Stimulated activated CD8-positive, alpha-beta memory T cell treated with anti-CD3 and anti-CD28 coated beads, Interleukin-15, amount 100 ng/mL, for 1 hour (primary cell): ENCODE measurements around the gene ADAMTS6.

ENCODE experiments used
- DNase-seq: peaks from one replicate; pipeline ENCODE4 v3.0.0-alpha.2; 2020; ENCODE audit warnings: low read depth

The ADAMTS6 gene

DNA sequence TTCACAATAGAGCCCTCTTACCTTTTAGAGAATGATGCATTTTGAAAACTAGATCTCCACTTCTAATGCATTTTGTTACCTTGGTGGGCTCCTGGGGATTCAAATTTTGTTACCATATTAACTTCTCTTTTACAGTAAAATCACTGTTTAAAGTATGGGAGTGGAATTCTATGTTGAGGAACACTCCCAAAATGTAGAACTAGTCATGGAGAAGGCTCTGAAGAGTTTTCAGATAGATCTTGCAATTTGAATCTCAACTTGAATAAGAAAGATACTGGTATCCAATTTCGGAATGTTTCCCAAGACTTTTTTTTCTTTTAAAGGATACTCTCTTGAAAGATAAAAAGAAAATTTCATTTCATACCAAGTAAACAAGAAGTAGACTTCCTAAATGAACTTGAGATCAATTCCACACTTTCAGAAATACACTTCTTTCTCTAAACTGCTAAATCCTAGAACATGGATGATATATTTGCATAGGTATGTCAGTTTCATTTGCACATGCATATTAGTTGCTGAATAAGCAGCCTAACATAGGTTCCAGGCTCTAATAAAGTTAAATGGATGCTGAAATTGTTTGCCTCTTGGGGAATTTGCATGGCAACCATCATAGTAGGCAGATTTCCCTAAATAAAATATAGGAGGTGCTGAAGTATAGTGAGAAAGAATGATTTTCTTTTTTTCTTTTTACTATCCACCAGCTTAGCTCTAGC lies 205.4 kb downstream of the ADAMTS6 start:
- DNase-seq = no peak

DNA sequence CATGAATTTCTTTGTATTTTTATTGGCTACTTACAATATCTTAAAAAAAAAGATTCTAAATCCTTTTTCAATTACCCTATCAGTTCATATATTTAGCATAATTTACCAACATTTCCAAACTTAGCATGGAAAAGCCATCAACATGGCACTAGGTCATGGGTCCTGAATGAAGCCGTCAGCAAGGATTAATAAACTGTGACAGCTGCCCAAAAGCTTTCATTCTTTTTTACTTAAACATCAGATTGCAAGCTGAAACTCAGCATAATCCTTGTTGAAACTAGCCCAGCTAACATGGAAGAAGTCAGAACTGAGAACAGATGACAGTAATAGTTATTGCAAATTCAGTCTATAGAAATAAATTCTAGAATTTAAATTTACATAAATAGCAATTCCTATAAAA lies 209.8 kb downstream of the ADAMTS6 start:
- no peak for DNase-seq

DNA sequence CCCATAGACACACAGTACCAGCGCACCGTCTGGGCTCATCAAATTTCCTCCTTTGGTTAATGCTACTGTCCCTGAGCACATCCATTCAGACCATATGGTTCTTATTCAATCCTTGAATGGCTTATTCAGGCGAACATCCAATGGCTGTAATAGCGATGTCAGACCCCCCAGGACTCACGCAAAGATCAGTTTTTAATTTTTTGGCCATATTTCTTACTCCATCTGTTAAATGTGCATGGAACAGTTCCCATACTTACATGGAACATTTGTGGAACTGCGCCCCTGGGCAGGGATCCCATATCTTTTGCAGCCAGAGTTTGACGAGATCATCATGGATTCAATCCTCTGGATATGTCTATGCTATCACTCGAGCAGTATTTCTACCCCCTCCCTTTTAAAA lies 213.2 kb downstream of the ADAMTS6 start:
- DNase-seq = no peak

DNA sequence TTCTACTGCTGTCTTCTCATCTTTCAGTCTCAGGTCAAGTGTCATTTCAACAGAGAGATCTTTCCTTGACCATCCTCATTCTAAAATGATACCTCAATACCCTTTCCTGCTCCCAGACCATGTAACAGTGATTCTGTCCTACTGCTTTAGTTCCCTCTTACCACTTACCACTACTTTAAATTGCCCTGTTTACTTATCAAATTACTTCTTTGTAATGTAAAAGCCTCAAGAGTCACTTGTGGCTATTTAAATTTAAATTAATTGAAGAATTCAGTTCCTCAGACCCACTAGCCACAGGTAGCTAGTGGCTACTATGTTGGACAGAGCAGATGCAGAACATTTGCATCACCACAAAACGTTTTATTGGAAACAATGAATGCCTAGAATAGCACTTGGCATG lies 217.3 kb downstream of the ADAMTS6 start:
- DNase-seq = no peak

DNA sequence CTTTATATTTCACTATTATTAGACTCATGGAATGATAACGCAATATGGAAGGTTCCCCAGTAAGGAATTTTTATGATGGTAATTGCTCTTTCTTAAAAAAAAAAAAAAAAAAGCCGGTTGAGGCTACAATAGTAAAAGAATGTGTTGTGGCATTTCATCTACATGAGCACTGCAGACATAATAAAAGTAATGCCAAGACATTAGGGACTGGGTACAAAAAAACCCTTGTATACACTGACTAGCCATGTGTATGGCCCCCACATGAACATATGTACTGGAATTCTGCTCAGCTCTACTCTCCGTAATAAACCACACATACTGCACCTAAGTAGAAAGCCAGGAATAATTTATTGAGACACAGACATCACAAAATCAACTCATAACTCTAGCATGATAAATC lies 218.4 kb downstream of the ADAMTS6 start:
- no peak for DNase-seq

DNA sequence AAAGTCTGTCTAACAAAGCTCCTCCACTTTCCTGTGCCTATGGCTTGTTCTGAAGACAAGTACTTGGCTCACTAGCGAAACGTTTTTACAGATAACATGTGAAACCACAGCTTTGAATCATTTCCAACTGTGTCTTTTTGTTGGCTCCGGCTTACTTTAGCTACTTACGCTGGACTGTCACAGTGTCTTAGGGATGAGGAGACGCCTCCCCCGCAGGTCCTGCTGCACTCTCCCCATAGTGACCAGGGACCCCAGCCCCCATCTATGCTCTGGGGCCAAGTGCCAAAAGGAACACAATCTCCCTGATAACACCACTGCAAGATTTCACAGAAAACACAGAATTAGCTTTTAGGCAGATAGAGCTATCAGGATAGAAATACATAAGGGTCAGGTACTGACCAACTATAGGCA lies 219.1 kb downstream of the ADAMTS6 start:
- DNase-seq = no peak

DNA sequence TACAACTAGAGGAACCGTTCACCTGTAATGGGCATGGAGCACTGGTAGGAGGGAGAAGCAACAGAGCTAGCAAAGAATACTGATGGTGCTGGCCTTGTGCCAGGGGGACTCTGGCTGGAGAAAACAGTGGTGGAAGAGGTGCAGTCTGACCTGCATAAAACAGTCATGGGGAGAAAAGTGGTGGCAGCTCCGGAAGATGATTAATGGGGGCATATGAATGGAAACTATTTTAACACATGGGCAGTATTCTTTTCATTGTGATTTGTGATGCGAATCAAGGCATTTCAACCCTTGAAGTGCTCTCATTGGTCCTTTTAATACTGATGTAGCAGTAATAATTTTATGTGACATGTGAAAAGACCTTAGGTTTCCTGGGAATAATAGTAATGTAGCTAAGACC lies 219.6 kb downstream of the ADAMTS6 start:
- no peak for DNase-seq

DNA sequence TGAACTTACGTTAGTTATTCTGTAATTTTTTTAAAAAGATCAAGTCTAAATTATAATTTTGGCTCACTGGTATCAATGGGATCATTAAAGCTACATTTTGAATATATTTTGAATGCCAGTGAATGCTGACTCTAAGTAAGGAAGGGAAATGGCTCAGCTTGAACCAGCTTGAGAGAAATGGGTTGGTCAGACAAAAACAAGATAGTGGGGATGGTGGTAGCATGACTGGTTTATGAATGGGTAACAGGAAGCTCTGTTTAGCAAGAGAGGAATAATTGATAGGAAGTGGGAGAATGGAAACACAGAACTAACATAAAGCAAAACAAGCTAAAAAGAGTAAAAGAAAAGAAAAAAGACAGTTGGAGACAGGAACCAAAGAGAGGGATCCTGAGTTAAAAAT lies 220.2 kb downstream of the ADAMTS6 start:
- DNase-seq = no peak

DNA sequence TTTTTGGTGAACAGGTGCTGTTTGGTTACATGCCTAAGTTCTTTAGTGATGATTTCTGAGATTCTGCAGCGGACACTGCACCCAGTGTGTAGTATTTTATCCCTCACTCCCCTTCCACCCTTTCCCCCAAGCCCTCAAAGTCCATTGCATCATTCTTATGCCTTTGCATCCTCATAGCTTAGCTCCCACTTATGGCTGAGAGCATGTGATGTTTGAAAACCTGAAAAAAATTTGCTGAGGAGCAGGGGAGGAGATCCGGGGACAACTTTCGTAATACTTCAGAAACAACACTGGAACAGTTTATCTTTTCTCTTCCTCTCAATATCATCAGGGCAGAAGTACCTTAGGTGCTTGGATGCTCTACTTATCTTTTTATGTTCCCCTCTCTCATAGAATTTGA lies 226.4 kb downstream of the ADAMTS6 start:
- DNase-seq = no peak

DNA sequence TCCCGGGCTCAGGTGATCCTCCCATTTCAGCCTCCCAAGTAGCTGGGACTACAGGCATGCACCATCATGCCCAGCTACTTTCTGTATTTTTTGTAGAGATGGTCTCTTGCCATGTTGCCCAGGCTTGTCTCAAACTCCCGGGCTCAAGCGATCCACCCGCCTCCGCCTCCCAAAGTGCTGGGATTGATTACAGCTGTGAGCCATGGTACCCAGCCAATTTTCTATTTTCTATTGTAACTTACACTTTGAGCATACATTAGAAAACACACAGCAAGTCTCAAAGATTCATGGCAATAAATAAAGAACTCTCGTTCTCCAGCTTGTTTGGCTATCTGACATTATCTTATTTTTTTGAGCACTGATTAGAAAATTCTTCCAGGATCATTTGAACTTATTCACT lies 228.7 kb downstream of the ADAMTS6 start:
- DNase-seq = no peak

DNA sequence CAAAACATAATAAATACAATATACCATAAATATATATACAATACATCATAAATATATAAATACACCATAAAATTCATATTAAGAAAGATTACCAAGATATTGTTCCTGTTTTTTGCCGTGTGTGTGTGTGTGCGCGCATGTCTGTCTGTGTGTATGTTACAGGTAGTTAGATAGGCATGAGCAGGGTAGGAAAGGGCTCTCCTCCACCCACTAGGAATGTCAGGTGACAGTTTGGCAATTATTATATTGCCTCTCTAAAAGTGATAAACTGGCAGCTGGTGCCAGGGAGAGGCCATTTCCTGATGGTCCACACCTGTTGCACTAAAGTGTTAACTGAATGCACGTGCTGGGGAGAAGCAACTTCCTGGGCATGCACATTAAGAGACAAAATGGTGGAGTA lies 232.8 kb downstream of the ADAMTS6 start:
- DNase-seq = no peak

DNA sequence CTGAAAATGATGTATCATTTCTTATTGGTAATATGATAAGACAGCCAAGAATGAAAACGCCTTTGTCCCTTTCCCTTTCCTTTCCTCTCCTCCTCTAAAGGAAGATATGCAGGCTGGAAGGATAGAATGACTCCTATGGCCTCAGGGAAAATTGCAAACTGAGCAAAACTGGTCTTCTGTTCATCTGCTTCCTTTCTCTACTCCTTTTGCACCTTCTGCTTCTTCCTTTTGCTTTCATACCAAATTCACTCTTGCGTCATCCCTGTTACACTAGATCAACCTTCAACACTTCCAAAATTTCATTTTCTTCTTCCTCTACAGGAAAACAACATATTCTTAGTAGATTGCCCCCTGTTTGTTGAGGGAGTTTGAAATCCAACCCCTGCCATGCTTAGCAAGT lies 234.1 kb downstream of the ADAMTS6 start:
- DNase-seq = no peak

DNA sequence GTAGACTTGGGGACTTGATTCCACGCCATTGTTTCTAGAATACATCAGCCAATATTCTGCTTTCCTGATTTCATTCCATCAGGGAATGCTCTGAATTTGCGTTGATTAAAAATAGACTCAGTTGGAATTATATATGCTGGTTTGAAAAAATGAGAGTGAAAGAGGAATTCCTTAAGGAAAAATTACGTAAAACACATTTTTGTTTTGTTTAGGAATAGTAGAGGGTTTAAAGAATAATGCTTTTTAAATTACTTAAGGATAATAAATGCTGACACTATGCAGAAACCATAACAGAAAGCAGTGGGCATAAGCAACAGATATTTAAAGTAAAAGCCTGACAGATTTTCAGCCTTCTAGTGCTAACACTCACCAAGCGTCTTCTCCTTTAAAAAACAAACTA lies 235.0 kb downstream of the ADAMTS6 start:
- no peak for DNase-seq

DNA sequence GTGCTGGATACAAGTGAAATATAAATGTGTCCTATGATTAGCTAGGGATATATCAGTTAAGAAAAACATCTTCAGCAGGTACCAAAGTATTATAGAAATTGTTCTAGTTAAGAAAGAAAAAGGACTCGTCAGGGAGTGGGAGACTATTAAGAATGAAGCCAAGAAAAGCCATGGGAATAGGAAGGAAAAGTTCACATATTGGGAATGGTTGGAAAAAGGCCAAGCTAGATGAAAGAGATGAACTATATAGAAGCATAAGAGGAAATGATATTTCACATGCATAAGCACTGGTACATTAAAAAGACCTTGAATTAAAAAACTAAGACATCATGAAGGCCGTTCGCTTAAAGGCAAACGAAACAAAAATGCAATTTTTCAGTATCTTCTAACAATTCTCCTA lies 237.7 kb downstream of the ADAMTS6 start:
- DNase-seq = no peak

DNA sequence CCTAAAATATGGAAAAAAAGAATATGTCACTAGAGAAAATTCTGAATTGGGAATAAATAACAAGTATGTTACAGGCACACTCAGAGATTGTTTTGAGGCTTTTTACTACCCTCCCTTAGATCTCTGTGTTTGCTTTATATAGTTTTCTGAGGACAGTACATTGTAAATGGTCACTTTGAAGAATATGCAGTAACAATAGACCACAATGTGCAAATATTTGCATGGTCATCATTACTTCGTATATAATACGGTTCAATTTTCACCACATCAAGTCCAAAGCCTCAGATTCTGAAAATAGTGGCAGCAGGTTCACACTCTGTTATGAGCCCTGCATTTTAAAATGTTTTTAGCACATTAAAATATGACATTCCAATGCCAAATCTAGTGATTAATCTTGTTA lies 238.6 kb downstream of the ADAMTS6 start:
- no peak for DNase-seq

DNA sequence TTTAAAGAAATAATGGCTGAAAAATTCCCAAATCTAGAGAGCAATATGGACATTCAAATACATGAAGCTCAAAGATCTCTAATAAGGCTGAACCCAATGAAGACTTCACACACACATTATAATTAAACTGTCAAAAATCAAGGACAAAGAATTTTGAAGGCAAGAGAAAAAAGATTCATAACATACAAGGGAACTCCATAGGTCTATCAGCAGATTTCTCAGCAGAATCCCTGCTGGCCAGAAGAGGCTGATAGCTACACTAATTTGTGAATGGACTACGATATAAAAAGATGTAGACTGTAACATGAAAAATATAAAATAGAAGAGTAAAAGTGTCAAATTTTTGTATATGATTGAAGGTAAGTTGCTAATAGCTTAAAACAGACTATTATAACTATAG lies 251.9 kb downstream of the ADAMTS6 start:
- no peak for DNase-seq

DNA sequence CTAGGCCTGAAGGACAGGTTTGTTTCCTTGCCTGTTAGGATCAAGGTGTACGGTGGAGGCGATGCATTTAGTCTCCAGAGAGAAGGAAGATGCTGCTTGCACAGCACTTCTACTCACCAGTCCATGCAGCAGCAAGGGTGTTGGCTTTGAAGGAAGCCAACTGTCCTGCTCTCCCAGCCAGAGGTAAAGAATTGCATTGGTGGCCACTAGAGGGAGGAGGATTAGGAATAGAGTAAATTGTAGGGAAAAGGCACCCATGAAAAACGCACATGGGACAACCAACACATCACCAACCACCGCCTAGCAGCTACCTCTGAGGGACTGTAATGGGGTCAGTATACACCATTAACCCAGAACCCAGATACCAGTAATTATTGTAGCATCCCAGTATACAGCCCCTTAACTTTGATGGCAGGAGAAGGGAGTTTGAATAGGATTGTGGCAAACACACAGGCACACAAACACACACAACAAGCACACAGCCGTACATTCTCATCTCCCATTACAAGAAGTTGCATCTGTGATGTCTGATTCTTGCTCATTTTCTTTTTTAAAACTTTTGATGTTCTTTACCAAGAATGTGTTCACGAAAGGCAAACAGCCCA lies 267.7 kb downstream of the ADAMTS6 start:
- no peak for DNase-seq

DNA sequence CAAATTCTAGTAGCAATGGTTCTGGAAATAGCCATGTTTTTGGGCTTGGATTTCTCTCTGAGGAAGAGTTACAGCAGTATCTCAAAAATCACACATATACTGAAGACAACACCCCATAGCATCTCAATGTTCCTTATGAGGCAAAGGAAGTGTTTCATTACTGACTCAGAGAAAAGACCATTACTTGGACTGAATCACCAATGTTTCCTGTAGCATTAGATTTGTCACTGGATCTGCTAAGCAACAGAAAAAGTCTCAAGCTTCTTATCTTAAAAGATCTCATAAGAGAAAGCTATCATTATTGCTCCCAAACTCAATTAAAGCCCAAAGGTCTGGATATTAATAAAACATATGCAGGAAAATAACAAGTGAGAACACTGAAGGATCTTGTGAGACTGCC lies 272.4 kb downstream of the ADAMTS6 start:
- DNase-seq = no peak

DNA sequence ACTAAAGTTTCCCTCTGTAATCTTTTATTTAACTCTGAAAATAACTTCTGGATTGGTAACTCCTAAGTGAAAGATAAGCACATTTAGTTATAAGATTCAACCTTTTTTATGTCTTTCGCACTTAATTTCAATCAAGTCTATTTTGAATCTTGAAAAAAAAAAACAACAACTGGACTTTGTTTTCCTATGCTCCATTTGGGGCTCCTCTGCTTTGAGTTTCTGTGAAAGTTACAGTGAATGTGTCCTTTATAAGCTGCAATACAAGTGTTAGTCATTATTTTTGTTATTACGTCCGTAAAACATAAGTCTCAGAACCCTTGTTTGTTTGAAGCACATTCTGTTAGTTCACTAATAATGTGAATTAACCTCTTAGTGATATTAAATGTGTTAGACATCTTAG lies 276.8 kb downstream of the ADAMTS6 start:
- DNase-seq = no peak

DNA sequence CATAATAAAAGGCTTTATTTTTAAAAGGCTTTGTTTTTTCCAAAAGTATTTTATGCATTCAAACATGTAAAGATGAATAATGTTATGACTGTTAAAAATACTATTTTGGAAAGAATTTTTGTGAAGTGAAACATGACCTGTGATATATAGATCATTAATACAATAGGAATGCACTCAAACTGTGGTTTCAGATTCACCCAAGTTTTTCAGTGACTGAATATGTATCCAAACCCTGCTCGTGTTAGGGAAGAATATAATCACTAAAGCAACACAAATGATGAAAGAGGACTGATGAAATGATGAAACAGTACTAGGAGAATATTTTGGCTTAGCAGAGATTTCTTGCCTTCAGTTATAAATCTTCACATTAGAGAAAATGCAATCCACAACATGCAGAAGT lies 278.0 kb downstream of the ADAMTS6 start:
- no peak for DNase-seq

DNA sequence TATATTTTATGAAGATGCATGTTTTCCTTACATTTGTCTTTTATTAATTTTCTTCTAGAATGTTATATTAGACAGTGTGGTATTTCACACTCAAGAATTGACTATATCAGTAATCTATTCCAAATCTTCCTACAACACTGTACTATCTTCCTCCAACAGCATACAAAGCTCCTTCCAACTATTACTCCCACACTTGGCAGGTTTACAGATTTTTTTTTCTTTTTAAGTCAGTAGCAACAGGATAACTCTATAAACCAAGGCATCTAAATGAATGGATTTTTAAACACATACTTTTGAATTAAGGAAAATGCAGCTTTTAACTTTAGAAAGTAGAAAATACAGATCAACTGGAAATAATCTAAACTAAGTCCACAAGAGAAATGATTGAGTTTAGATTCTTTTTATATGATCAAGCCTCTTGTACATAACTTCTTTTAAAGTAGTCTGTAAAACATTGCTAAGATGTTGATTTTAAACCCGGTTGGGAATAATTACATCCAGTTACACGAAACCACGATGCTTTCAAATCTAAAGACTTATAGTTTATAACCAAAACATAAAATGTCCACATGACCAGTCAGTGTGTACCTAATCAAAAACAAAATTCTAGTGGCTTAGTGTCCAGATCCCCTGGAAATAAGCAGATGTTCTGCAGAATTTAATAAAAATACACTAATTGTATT lies 281.6 kb downstream of the ADAMTS6 start:
- no peak for DNase-seq

DNA sequence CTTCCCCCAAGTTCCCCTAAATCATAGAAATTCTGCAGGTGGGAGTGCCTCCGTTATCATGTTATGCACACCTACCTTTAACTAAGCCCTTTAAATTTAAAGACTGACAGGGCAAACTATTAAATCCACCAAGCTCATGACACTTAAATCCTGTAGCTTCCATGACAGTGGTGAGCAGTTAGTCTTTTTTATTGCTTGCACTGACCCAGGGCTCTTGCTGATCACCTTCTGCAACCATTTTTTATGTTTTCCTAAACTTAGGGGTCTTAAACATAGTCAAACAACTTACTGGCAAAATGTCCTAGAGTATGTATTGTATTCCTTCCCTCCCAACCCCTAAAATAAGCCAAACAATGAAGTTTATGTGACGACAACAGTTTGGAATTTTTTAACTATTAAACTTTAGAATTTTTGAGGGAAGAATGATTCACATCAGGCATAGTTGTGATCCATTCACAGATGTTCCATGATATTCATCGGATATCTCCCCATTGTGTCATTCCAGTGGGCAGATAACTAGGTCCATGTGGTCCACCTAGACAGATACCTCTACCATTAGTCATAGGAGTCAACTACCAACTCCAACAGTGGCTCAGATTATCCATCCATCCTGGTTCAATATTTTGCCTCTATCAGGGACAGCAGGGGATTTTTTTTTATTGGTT lies 283.1 kb downstream of the ADAMTS6 start:
- DNase-seq = no peak
